Panc1 (cell line): Measurements from ENCODE around the gene MAPKAP1. TPM values are rescaled to one million over a fixed set of nuclear protein-coding genes. Genes with fewer than 3 reads are reported as not detected.

ENCODE experiments used
- ATAC-seq: fragments of 200-7000 bp; cut with Tn5 transposase; 2 replicates; pipeline ENCODE4 v1.9.1; 2020; ENCODE audit warnings: mild to moderate bottlenecking, moderate library complexity
- BruUV-seq: library from RNA; stranded (reverse); fragments of 400-500 nt; replicated peaks from 2 replicates; lab custom pipeline; 2021; lab: Mats Ljungman, UMichigan
- CTCF ChIA-PET: fragments of 300-600 bp; sonication (Branson Sonifier 250); formaldehyde crosslinking; loops from one replicate; lab custom pipeline; 2022; ENCODE audit warnings: antibody characterized with exemption; lab: Charles Lee
- POLR2A ChIA-PET: fragments of 300-600 bp; sonication (Branson Sonifier 250); formaldehyde crosslinking; loops from one replicate; lab custom pipeline; 2022; ENCODE audit warnings: antibody characterized with exemption; lab: Charles Lee
- DNase-seq: peaks from one replicate; pipeline ENCODE4 v3.0.0-alpha.2; 2010; ENCODE audit warnings: low read depth, low spot score
- H3K27ac ChIP-seq: 2 replicates; pipeline ENCODE4 v1.5.1; 2011; ENCODE audit warnings: mild to moderate bottlenecking, low read length, inconsistent platforms
- H3K27me3 ChIP-seq: fragments of 200-500 bp; sonication (Bioruptor generic); 2 replicates; pipeline ENCODE4 v1.6.0; 2014; ENCODE audit warnings: low read length, inconsistent platforms; ENCODE audit not compliant: control insufficient read depth, insufficient read depth
- H3K36me3 ChIP-seq: fragments of 200-500 bp; sonication (Bioruptor generic); 2 replicates; pipeline ENCODE4 v1.5.1; 2014; ENCODE audit warnings: inconsistent platforms, mild to moderate bottlenecking, low read length, moderate library complexity; ENCODE audit not compliant: control insufficient read depth, insufficient read depth
- H3K4me1 ChIP-seq: 2 replicates; pipeline ENCODE4 v1.5.1; 2011; ENCODE audit warnings: inconsistent platforms, mild to moderate bottlenecking, low read length, moderate library complexity; ENCODE audit not compliant: control insufficient read depth, insufficient read depth
- H3K4me3 ChIP-seq, 2 experiments: 2 replicates each; pipeline ENCODE4 v1.5.1; 2011 to 2012; ENCODE audit warnings: low read depth in 2 of 2, low read length in 2 of 2, mild to moderate bottlenecking in 2 of 2, inconsistent platforms in 1 of 2, moderate library complexity in 1 of 2
- H3K9me3 ChIP-seq: fragments of 200-500 bp; sonication (Bioruptor generic); 2 replicates; pipeline ENCODE4 v1.5.1; 2014; ENCODE audit warnings: low read depth, mild to moderate bottlenecking, inconsistent platforms, low read length, moderate library complexity; ENCODE audit not compliant: control insufficient read depth, insufficient read depth
- CTCF ChIP-seq: fragments of 450-650 bp; IDR thresholded peaks from 2 replicates; pipeline ENCODE4 v1.5.1; 2017; ENCODE audit warnings: mild to moderate bottlenecking
- POLR2AphosphoS5 ChIP-seq: IDR thresholded peaks from 2 replicates; pipeline ENCODE4 v1.6.1; 2012; ENCODE audit warnings: mild to moderate bottlenecking, low read depth, low read length, moderate library complexity
- SIN3A ChIP-seq: IDR thresholded peaks from 2 replicates; pipeline ENCODE4 v1.6.1; 2012; ENCODE audit warnings: low read depth, mild to moderate bottlenecking, low read length, moderate library complexity, borderline replicate concordance; ENCODE audit not compliant: insufficient read depth
- TCF7L2 ChIP-seq: IDR thresholded peaks from 2 replicates; pipeline ENCODE4 v1.6.1; 2011; ENCODE audit warnings: mild to moderate bottlenecking, low read depth, low read length, inconsistent platforms
- in situ Hi-C: cut with HindIII; loops from 2 replicates; pipeline ENCODE4 v1.10.0; 2016; ENCODE audit warnings: low sequenced_read_pairs, low pct_unique_long_range_greater_than_20kb
- intact Hi-C: fragments of 100-400 bp; cut with micrococcal nuclease; formaldehyde crosslinking; loops from one replicate; pipeline ENCODE4 v1.10.0; 2022; ENCODE audit not compliant: unreplicated experiment
- total RNA-seq: library from RNA; stranded (reverse); gene quantifications from one replicate; pipeline ENCODE4 v1.2.1, GENCODE V29; 2021; ENCODE audit not compliant: unreplicated experiment
- TF ChIP-seq, protein P1 (sequence below), 2 experiments: IDR thresholded peaks; 2 replicates each; pipeline ENCODE4 v1.6.1; 2011 to 2012; ENCODE audit warnings: low read depth in 2 of 2, control low read depth in 1 of 2, low read length in 1 of 2, mild to moderate bottlenecking in 1 of 2, moderate library complexity in 1 of 2; ENCODE audit not compliant: insufficient read depth in 1 of 2

Gene MAPKAP1
- total RNA-seq, 1 experiment from 2014 or later = 72.7 TPM

DNA sequence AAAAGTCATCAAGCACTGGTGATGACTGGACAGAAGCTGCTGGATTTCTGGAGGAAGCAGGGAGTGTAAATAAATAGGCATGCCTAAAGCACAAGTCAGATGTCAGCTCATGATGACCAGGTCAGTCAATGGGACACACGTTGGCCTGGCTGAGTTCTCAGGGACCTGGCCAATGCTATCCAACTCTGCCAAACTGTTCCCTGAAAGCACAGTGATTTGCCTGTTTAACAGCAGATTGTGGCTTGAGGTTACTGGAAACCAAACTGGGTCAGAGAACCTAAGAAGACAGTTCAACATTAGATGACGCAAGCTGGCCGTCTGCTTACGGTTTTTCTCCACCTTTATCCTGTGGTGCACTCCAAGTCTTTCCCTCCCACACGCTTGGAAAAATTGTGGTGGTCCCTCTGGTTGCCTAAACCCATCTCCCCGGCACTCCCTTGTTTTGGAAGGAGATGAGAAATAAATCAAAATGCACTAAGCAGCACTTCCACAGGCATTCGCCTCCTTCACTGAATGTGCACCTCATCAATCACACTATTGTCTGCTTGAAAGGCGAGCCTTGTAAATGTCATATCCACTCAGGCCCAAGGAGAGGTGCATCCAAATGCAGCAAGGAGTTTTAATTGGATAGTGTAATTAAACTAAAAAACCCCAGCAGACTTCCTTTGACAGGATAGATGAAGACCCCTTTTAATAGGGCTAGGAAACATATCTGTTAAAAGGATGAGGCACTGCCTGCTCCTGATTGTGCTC lies 245.9 kb downstream of the MAPKAP1 start:
- in situ Hi-C loops = no loop called here
- no peak for ATAC-seq
- ChIA-PET CTCF (no interaction called here), POLR2A (no interaction called here)
- Histone ChIP-seq H3K36me3 (no peaks in the 10 kb centered on the region), H3K27ac (no peak overlapping the region), H3K27me3 (no peaks in the 10 kb centered on the region), H3K9me3 (no peaks in the 10 kb centered on the region), H3K4me3 (no peak overlapping the region), H3K4me1 (no peaks in the 10 kb centered on the region)
- BruUV-seq = no TSS peak
- no peak for DNase-seq
- intact Hi-C loops = no loop called here
- TF ChIP-seq SIN3A (no peak), CTCF (no peak), TCF7L2 (no peak), POLR2AphosphoS5 (no peak)
- TF ChIP-seq, protein P1, sequence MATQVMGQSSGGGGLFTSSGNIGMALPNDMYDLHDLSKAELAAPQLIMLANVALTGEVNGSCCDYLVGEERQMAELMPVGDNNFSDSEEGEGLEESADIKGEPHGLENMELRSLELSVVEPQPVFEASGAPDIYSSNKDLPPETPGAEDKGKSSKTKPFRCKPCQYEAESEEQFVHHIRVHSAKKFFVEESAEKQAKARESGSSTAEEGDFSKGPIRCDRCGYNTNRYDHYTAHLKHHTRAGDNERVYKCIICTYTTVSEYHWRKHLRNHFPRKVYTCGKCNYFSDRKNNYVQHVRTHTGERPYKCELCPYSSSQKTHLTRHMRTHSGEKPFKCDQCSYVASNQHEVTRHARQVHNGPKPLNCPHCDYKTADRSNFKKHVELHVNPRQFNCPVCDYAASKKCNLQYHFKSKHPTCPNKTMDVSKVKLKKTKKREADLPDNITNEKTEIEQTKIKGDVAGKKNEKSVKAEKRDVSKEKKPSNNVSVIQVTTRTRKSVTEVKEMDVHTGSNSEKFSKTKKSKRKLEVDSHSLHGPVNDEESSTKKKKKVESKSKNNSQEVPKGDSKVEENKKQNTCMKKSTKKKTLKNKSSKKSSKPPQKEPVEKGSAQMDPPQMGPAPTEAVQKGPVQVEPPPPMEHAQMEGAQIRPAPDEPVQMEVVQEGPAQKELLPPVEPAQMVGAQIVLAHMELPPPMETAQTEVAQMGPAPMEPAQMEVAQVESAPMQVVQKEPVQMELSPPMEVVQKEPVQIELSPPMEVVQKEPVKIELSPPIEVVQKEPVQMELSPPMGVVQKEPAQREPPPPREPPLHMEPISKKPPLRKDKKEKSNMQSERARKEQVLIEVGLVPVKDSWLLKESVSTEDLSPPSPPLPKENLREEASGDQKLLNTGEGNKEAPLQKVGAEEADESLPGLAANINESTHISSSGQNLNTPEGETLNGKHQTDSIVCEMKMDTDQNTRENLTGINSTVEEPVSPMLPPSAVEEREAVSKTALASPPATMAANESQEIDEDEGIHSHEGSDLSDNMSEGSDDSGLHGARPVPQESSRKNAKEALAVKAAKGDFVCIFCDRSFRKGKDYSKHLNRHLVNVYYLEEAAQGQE (IDR thresholded peaks at IDR 0.05; ENCODE audit: insufficient read depth in 1 of 2, low read depth in 2 of 2, low read length in 1 of 2) = no peak

- intact Hi-C loops = no loop called here
- in situ Hi-C loops = no loop called here
- TF ChIP-seq CTCF = no peak
- TF ChIP-seq POLR2AphosphoS5 = no peak
- TF ChIP-seq TCF7L2 = no peak
- TF ChIP-seq, protein P1 (IDR thresholded peaks at IDR 0.05; ENCODE audit: insufficient read depth in 1 of 2, low read depth in 2 of 2, low read length in 1 of 2) = no peak
- TF ChIP-seq SIN3A = no peak
- H3K27ac ChIP-seq = no peak overlapping the region
- no TSS peak for BruUV-seq
- DNase-seq (no peak), ATAC-seq (no peak)
- no peak overlapping the region for H3K4me3 ChIP-seq
- H3K9me3 ChIP-seq = no peaks in the 10 kb centered on the region
- H3K27me3 ChIP-seq = no peaks in the 10 kb centered on the region
- H3K4me1 ChIP-seq = no peaks in the 10 kb centered on the region
- ChIA-PET CTCF (no interaction called here), POLR2A (no interaction called here)
- H3K36me3 ChIP-seq = no peaks in the 10 kb centered on the region
Measured at GRCh38 chr9:125460346-125460745, 246.7 kb downstream of the MAPKAP1 start.
